ENCODE measurements around the gene IST1.
A peak's percentile ranks its signal among the peaks of the same experiment; 100 is the strongest.

The IST1 gene

GRCh38 chr16:71919035-71919434 is 23.7 kb downstream of the IST1 start:
- DNase-seq (ENCODE audit: low read depth): no peak

- DNase-seq (ENCODE audit: low read depth): no peak
These were observed 25.3 kb downstream of the IST1 start for GRCh38 chr16:71920658-71921057.

GRCh38 chr16:71923941-71924690 is 28.8 kb downstream of the IST1 start:
- DNase-seq (ENCODE audit: low read depth): no peak

GRCh38 chr16:71924710-71925109 is 29.4 kb downstream of the IST1 start:
- DNase-seq (ENCODE audit: low read depth): no peak

GRCh38 chr16:71927383-71927782 is 32.1 kb downstream of the IST1 start:
- DNase-seq (ENCODE audit: low read depth): peak; percentile 90

- no peak for DNase-seq (ENCODE audit: low read depth)
These were observed 32.5 kb downstream of the IST1 start for GRCh38 chr16:71927787-71928186.

GRCh38 chr16:71929048-71929447 is 33.7 kb downstream of the IST1 start:
- no peak for DNase-seq (ENCODE audit: low read depth)

- DNase-seq (ENCODE audit: low read depth): no peak
These were observed 34.8 kb downstream of the IST1 start for GRCh38 chr16:71930013-71930563.

- DNase-seq (ENCODE audit: low read depth): no peak
These were observed 35.7 kb downstream of the IST1 start for GRCh38 chr16:71931001-71931400.

GRCh38 chr16:71931599-71931998 is 36.3 kb downstream of the IST1 start:
- DNase-seq (ENCODE audit: low read depth): no peak

GRCh38 chr16:71933017-71933416 is 37.7 kb downstream of the IST1 start:
- DNase-seq (ENCODE audit: low read depth): no peak

- DNase-seq (ENCODE audit: low read depth): no peak
These were observed 38.8 kb downstream of the IST1 start for GRCh38 chr16:71933913-71934695.

GRCh38 chr16:71937868-71938510 is 42.7 kb downstream of the IST1 start:
- no peak for DNase-seq (ENCODE audit: low read depth)

GRCh38 chr16:71943887-71944286 is 48.6 kb downstream of the IST1 start:
- DNase-seq (ENCODE audit: low read depth): no peak

GRCh38 chr16:71945616-71946015 is 50.3 kb downstream of the IST1 start:
- no peak for DNase-seq (ENCODE audit: low read depth)

- no peak for DNase-seq (ENCODE audit: low read depth)
These were observed 57.5 kb downstream of the IST1 start for GRCh38 chr16:71952825-71953224.

- DNase-seq (ENCODE audit: low read depth): no peak
These were observed 58.8 kb downstream of the IST1 start for GRCh38 chr16:71954180-71954579.

GRCh38 chr16:71954699-71955195 is 59.4 kb downstream of the IST1 start:
- DNase-seq (ENCODE audit: low read depth): no peak

- DNase-seq (ENCODE audit: low read depth): no peak
These were observed 61.2 kb downstream of the IST1 start for GRCh38 chr16:71956486-71956885.

GRCh38 chr16:71961066-71962039 is 66.0 kb downstream of the IST1 start:
- peak; percentile 73 for DNase-seq (ENCODE audit: low read depth)

Measured in HS-5 (cell line).